IMR-90 (cell line): ENCODE results near the gene LINC00237. TPM values are rescaled to one million over a fixed set of nuclear protein-coding genes. Genes with fewer than 3 reads are reported as not detected.

Experiments
- ATAC-seq: fragments of 200-7000 bp; cut with Tn5 transposase; 2 replicates; pipeline ENCODE4 v1.9.1; 2020; ENCODE audit warnings: low read depth, mild to moderate bottlenecking, moderate library complexity
- BruUV-seq: library from RNA; stranded (reverse); fragments of 400-500 nt; replicated peaks from 2 replicates; lab custom pipeline; 2021; lab: Mats Ljungman, UMichigan
- CTCF ChIA-PET: fragments of 300-600 bp; formaldehyde crosslinking; extraction: SDS; loops from one replicate; lab custom pipeline; 2021; ENCODE audit warnings: antibody characterized with exemption; lab: Yijun Ruan, JAX
- POLR2A ChIA-PET: fragments of 300-600 bp; sonication (Branson Sonifier 250); formaldehyde crosslinking; loops from one replicate; lab custom pipeline; 2022; ENCODE audit warnings: antibody characterized with exemption; ENCODE audit not compliant: unreplicated experiment; lab: Charles Lee
- DNase-seq: peaks from one replicate; pipeline ENCODE4 v3.0.0; 2013
- H2AFZ ChIP-seq: replicated peaks from 2 replicates; pipeline ENCODE3; 2013; ENCODE audit warnings: low read length, mild to moderate bottlenecking; ENCODE audit not compliant: poor library complexity
- H2AK5ac ChIP-seq: 2 replicates; pipeline ENCODE4 v1.6.1; 2013; ENCODE audit warnings: low read depth, low read length, inconsistent platforms
- H2AK9ac ChIP-seq: replicated peaks from 2 replicates; pipeline ENCODE3; 2013; ENCODE audit warnings: mild to moderate bottlenecking, low read depth, low read length, moderate library complexity; ENCODE audit not compliant: poor library complexity
- H2BK120ac ChIP-seq: 2 replicates; pipeline ENCODE4 v1.6.1; 2013; ENCODE audit warnings: low read depth, low read length, inconsistent platforms
- H2BK15ac ChIP-seq: 3 replicates; pipeline ENCODE4 v1.6.1; 2013; ENCODE audit warnings: low read depth, low read length, inconsistent platforms
- H2BK20ac ChIP-seq: 2 replicates; pipeline ENCODE4 v1.6.1; 2013; ENCODE audit warnings: low read depth, mild to moderate bottlenecking, inconsistent platforms, low read length, moderate library complexity
- H2BK5ac ChIP-seq: 2 replicates; pipeline ENCODE4 v1.6.1; 2013; ENCODE audit warnings: mild to moderate bottlenecking, low read depth, low read length, inconsistent platforms; ENCODE audit not compliant: poor library complexity, severe bottlenecking
- H3K14ac ChIP-seq: replicated peaks from 2 replicates; pipeline ENCODE4 v1.6.1; 2013; ENCODE audit warnings: low read depth, low read length, inconsistent platforms
- H3K18ac ChIP-seq: 2 replicates; pipeline ENCODE4 v1.6.1; 2013; ENCODE audit warnings: low read depth, low read length, control low read depth
- H3K23ac ChIP-seq: 2 replicates; pipeline ENCODE4 v1.6.1; 2013; ENCODE audit warnings: low read depth, low read length, inconsistent platforms
- H3K27ac ChIP-seq: 2 replicates; pipeline ENCODE4 v1.5.1; 2013; ENCODE audit warnings: mild to moderate bottlenecking, control low read depth, low read length; ENCODE audit not compliant: insufficient read depth
- H3K27me3 ChIP-seq: 2 replicates; pipeline ENCODE4 v1.6.1; 2013; ENCODE audit warnings: low read length; ENCODE audit not compliant: control insufficient read depth, insufficient read depth
- H3K36me3 ChIP-seq: 2 replicates; pipeline ENCODE4 v1.6.1; 2013; ENCODE audit warnings: low read length, mixed read lengths; ENCODE audit not compliant: control insufficient read depth, insufficient read depth
- H3K4ac ChIP-seq: 2 replicates; pipeline ENCODE4 v1.6.1; 2013; ENCODE audit warnings: low read depth, low read length, inconsistent platforms
- H3K4me1 ChIP-seq: 2 replicates; pipeline ENCODE4 v1.6.1; 2013; ENCODE audit warnings: low read length, mixed read lengths; ENCODE audit not compliant: control insufficient read depth, insufficient read depth
- H3K4me2 ChIP-seq: 2 replicates; pipeline ENCODE4 v1.6.1; 2013; ENCODE audit warnings: low read depth, mild to moderate bottlenecking, control low read depth, low read length, moderate library complexity
- H3K4me3 ChIP-seq: 2 replicates; pipeline ENCODE4 v1.5.1; 2013; ENCODE audit warnings: low read depth, mild to moderate bottlenecking, control low read depth, low read length, moderate library complexity; ENCODE audit not compliant: insufficient read depth
- H3K56ac ChIP-seq: 2 replicates; pipeline ENCODE4 v1.6.1; 2013; ENCODE audit warnings: low read length, inconsistent platforms; ENCODE audit not compliant: insufficient read depth; ENCODE audit errors: extremely low read depth
- H3K79me1 ChIP-seq, 2 experiments: 2 replicates each; pipeline ENCODE4 v1.6.1; 2013; ENCODE audit warnings: low read length in 2 of 2, inconsistent platforms in 1 of 2, low read depth in 1 of 2
- H3K9ac ChIP-seq: 2 replicates; pipeline ENCODE4 v1.6.1; 2013; ENCODE audit warnings: low read depth, low read length, control low read depth
- H3K9me1 ChIP-seq: 2 replicates; pipeline ENCODE4 v1.6.1; 2013; ENCODE audit warnings: low read length, inconsistent platforms; ENCODE audit not compliant: insufficient read depth
- H3K9me3 ChIP-seq: 2 replicates; pipeline ENCODE4 v1.6.1; 2013; ENCODE audit warnings: low read length; ENCODE audit not compliant: control insufficient read depth, insufficient read depth
- H4K20me1 ChIP-seq: 2 replicates; pipeline ENCODE4 v1.6.1; 2013; ENCODE audit warnings: low read length, inconsistent platforms; ENCODE audit not compliant: insufficient read depth
- H4K5ac ChIP-seq: 2 replicates; pipeline ENCODE4 v1.6.1; 2013; ENCODE audit warnings: mild to moderate bottlenecking, low read depth, low read length, control low read depth
- H4K8ac ChIP-seq, 2 experiments: 2 replicates each; pipeline ENCODE4 v1.6.1; 2013; ENCODE audit warnings: low read depth in 2 of 2, low read length in 2 of 2, control low read depth in 1 of 2, inconsistent platforms in 1 of 2
- H4K91ac ChIP-seq: 2 replicates; pipeline ENCODE4 v1.6.1; 2013; ENCODE audit warnings: low read depth, low read length, inconsistent platforms; ENCODE audit not compliant: insufficient read depth
- CTCF ChIP-seq: conservative IDR thresholded peaks from 2 replicates; pipeline ENCODE4 v1.5.1; 2012; ENCODE audit warnings: mild to moderate bottlenecking, low read depth, low read length, improper control_type of control experiment
- MAFK ChIP-seq: IDR thresholded peaks from 2 replicates; pipeline ENCODE4 v1.6.1; 2012; ENCODE audit warnings: low read depth, low read length, improper control_type of control experiment
- MAZ ChIP-seq: IDR thresholded peaks from 2 replicates; pipeline ENCODE4 v1.6.1; 2012; ENCODE audit warnings: low read depth, mild to moderate bottlenecking, low read length, improper control_type of control experiment, moderate library complexity, borderline replicate concordance
- WGBS, 2 experiments: methylation state at CpG; one replicate each; pipeline versions ENCODE4 v1.1.5 to v1.1.7; 2013; ENCODE audit warnings: missing lambda C conversion rate in 2 of 2; ENCODE audit not compliant: insufficient read length in 1 of 2; ENCODE audit errors: extremely low coverage in 2 of 2; 5-methylcytosine and 5-hydroxymethylcytosine counted together
- dilution Hi-C: fragments of 300-500 bp; cut with HindIII; formaldehyde crosslinking; loops from one replicate; pipeline ENCODE4 v1.14.3; 2018; ENCODE audit warnings: low sequenced_read_pairs; ENCODE audit not compliant: unreplicated experiment
- in situ Hi-C: fragments of 300-500 bp; cut with MboI; formaldehyde crosslinking; loops from 3 replicates; pipeline ENCODE4 v1.14.3; 2019; ENCODE audit warnings: low sequenced_read_pairs, inconsistent platforms, mixed read lengths
- intact Hi-C: fragments of 100-400 bp; cut with micrococcal nuclease; formaldehyde crosslinking; loops from 2 replicates; pipeline ENCODE4 v1.10.0; 2022
- polyA plus RNA-seq, 3 experiments: library from polyadenylated mRNA; depleted of rRNA; stranded (reverse); fragments of >200 nt; gene quantifications; 2 replicates each; pipeline ENCODE4 v1.2.3, GENCODE V29; 2012; ENCODE audit warnings: low replicate concordance in 1 of 3
- total RNA-seq: library from RNA; depleted of rRNA; stranded (reverse); fragments of >200 nt; gene quantifications from 2 replicates; pipeline ENCODE4 v1.2.3, GENCODE V29; 2012

Gene LINC00237
- total and polyA plus RNA-seq, 2 of the 4 experiments (the other 2 are of a cell fraction): not detected

- H3K4me2 ChIP-seq: no peak overlapping the region; the same call in 1 of the 2 replicates
- no peaks in the 10 kb centered on the region for H4K20me1 ChIP-seq
- H2AK9ac ChIP-seq: no peak overlapping the region
- 6% methylated on average over 14 of the region's 35 CpGs; no CpG with 5 or more reads in 1 of the 2 experiments for WGBS, 2 experiments
- H3K18ac ChIP-seq: no peak overlapping the region
- no peak overlapping the region for H2BK15ac ChIP-seq
- in situ Hi-C loops (no loop called here), intact Hi-C loops (no loop called here), dilution Hi-C loops (no loop called here)
- no peak overlapping the region for H3K4me3 ChIP-seq
- H3K27ac ChIP-seq: no peak overlapping the region
- no peak overlapping the region for H4K8ac ChIP-seq
- DNase-seq: no peak
- no peaks in the 10 kb centered on the region; the same call in 1 of the 2 replicates for H3K9me1 ChIP-seq
- no peaks in the 10 kb centered on the region for H3K36me3 ChIP-seq
- no peak overlapping the region for H3K14ac ChIP-seq
- H3K56ac ChIP-seq: no peak overlapping the region
- peaks cover 5% of the 10 kb centered on the region for H3K9me3 ChIP-seq
- H2AK5ac ChIP-seq: no peak overlapping the region
- ATAC-seq: no peak
- TF ChIP-seq CTCF: no peak
- no peak for TF ChIP-seq MAZ
- no peak for TF ChIP-seq MAFK
- BruUV-seq: no TSS peak
- H3K23ac ChIP-seq: no peak overlapping the region; the same call in 1 of the 2 replicates
- H4K91ac ChIP-seq: no peak overlapping the region
- POLR2A ChIA-PET: interaction anchor here (0.5 kb wide), 1 partner anchor 201 kb away, joined by 3 read pairs; the partner anchor contains the start of gene XRN2
- CTCF ChIA-PET: interaction anchor here (0.7 kb wide), 1 partner anchor 404 kb away, joined by 3 read pairs; no protein-coding TSS in a partner anchor
- no peak overlapping the region for H3K9ac ChIP-seq
- H3K4ac ChIP-seq: no peak overlapping the region
- H2BK5ac ChIP-seq: no peak overlapping the region
- no peaks in the 10 kb centered on the region for H3K79me1 ChIP-seq
- H3K4me1 ChIP-seq: peaks cover 5% of the 10 kb centered on the region; the same call in 1 of the 2 replicates
- H2AFZ ChIP-seq: peak overlapping the region; percentile 58
- H2BK120ac ChIP-seq: no peak overlapping the region
- H2BK20ac ChIP-seq: no peak overlapping the region
- no peak overlapping the region for H4K5ac ChIP-seq
- peaks cover 85% of the 10 kb centered on the region for H3K27me3 ChIP-seq
Measured at GRCh38 chr20:21101932-21102575, 4.1 kb downstream of the LINC00237 start.
